GM23338 (cell line): Measurements from ENCODE around the gene KLHL25. TPM values are rescaled to one million over a fixed set of nuclear protein-coding genes. Genes with fewer than 3 reads are reported as not detected.
A peak's percentile ranks its signal among the peaks of the same experiment; 100 is the strongest.

ENCODE experiments used
- ATAC-seq: fragments of 200-7000 bp; cut with Tn5 transposase; 3 replicates; pipeline ENCODE4 v1.9.1; 2020
- DNase-seq: peaks from one replicate; pipeline ENCODE4 v3.0.0-alpha.2; 2015; ENCODE audit warnings: low spot score
- H2AFZ ChIP-seq: fragments of 200-600 bp; sonication (generic); 2 replicates; pipeline ENCODE4 v1.8.0; 2016; ENCODE audit warnings: antibody characterized with exemption, mild to moderate bottlenecking, moderate library complexity
- H3F3A ChIP-seq: fragments of 200-600 bp; sonication (generic); replicated peaks from 2 replicates; pipeline ENCODE4 v1.8.0; 2017; ENCODE audit warnings: antibody characterized with exemption, mixed run types, low read depth
- H3K27ac ChIP-seq: fragments of 200-600 bp; sonication (generic); 2 replicates; pipeline ENCODE4 v1.6.1; 2016; ENCODE audit warnings: low read depth
- H3K27me3 ChIP-seq: fragments of 200-600 bp; sonication (generic); 2 replicates; pipeline ENCODE4 v1.8.0; 2016; ENCODE audit warnings: mild to moderate bottlenecking, mixed run types, moderate library complexity; ENCODE audit not compliant: insufficient read depth
- H3K36me3 ChIP-seq: fragments of 200-600 bp; sonication (generic); 2 replicates; pipeline ENCODE4 v1.8.0; 2016; ENCODE audit warnings: mild to moderate bottlenecking; ENCODE audit not compliant: insufficient read depth
- H3K4me1 ChIP-seq: fragments of 200-600 bp; sonication (generic); 2 replicates; pipeline ENCODE4 v1.8.0; 2016; ENCODE audit warnings: mild to moderate bottlenecking, moderate library complexity; ENCODE audit not compliant: insufficient read depth
- H3K4me2 ChIP-seq: fragments of 200-600 bp; sonication (generic); 2 replicates; pipeline ENCODE4 v1.7.1; 2017; ENCODE audit warnings: mixed run types
- H3K4me3 ChIP-seq: fragments of 200-600 bp; sonication (generic); 2 replicates; pipeline ENCODE4 v1.6.1; 2016; ENCODE audit warnings: mixed run types
- H3K79me2 ChIP-seq: fragments of 200-600 bp; sonication (generic); replicated peaks from 2 replicates; pipeline ENCODE4 v1.8.0; 2017; ENCODE audit warnings: mild to moderate bottlenecking; ENCODE audit not compliant: insufficient read depth
- H3K9me2 ChIP-seq: fragments of 200-600 bp; sonication (generic); 2 replicates; pipeline ENCODE4 v1.8.0; 2017; ENCODE audit not compliant: insufficient read depth
- H4K20me1 ChIP-seq: fragments of 200-600 bp; sonication (generic); replicated peaks from 2 replicates; pipeline ENCODE4 v1.8.0; 2017; ENCODE audit warnings: mild to moderate bottlenecking; ENCODE audit not compliant: insufficient read depth
- H3K27ac Mint-ChIP-seq: 2 replicates; pipeline ENCODE4 v1.8.0; 2020; ENCODE audit warnings: inconsistent platforms, mild to moderate bottlenecking, moderate library complexity, mixed read lengths
- H3K27me3 Mint-ChIP-seq: 3 replicates; pipeline ENCODE4 v1.8.0; 2022; ENCODE audit warnings: low read depth, mild to moderate bottlenecking, moderate library complexity, mixed read lengths, inconsistent platforms; ENCODE audit not compliant: insufficient read depth, poor library complexity
- H3K36me3 Mint-ChIP-seq: 3 replicates; pipeline ENCODE4 v1.8.0; 2021; ENCODE audit warnings: low read depth, mild to moderate bottlenecking, inconsistent platforms, moderate library complexity, mixed read lengths
- H3K4me1 Mint-ChIP-seq: 3 replicates; pipeline ENCODE4 v1.8.0; 2020; ENCODE audit warnings: mild to moderate bottlenecking, inconsistent platforms, mixed read lengths
- H3K4me3 Mint-ChIP-seq: 3 replicates; pipeline ENCODE4 v1.8.0; 2021; ENCODE audit warnings: moderate library complexity, mild to moderate bottlenecking, inconsistent platforms, mixed read lengths
- H3K9me3 Mint-ChIP-seq: 3 replicates; pipeline ENCODE4 v1.8.0; 2020; ENCODE audit warnings: moderate library complexity, mild to moderate bottlenecking, inconsistent platforms, mixed read lengths
- CREB1 ChIP-seq: fragments of 250-450 bp; sonication (Bioruptor Pico); IDR thresholded peaks from 2 replicates; pipeline ENCODE4 v1.5.0; 2020; ENCODE audit warnings: low read depth, mild to moderate bottlenecking, moderate library complexity
- EZH2 ChIP-seq: fragments of 200-600 bp; sonication (generic); IDR thresholded peaks from one replicate; pipeline ENCODE4 v1.8.0; 2017; ENCODE audit warnings: antibody characterized with exemption, mild to moderate bottlenecking, low read depth; ENCODE audit not compliant: unreplicated experiment
- EZH2phosphoT487 ChIP-seq: fragments of 200-600 bp; sonication (generic); IDR thresholded peaks from one replicate; pipeline ENCODE4 v1.8.1; 2018; ENCODE audit warnings: antibody characterized with exemption; ENCODE audit not compliant: unreplicated experiment
- JUNB ChIP-seq: IDR thresholded peaks from one replicate; pipeline ENCODE4 v1.6.1; 2016; ENCODE audit warnings: antibody characterized with exemption; ENCODE audit not compliant: unreplicated experiment
- NANOG ChIP-seq: IDR thresholded peaks from 2 replicates; pipeline ENCODE4 v1.6.1; 2016; ENCODE audit warnings: antibody characterized with exemption, borderline replicate concordance
- POLR2AphosphoS5 ChIP-seq: IDR thresholded peaks from 2 replicates; pipeline ENCODE4 v1.6.1; 2016; ENCODE audit warnings: antibody characterized with exemption, low read depth
- STAT1 ChIP-seq: IDR thresholded peaks from one replicate; pipeline ENCODE4 v1.6.1; 2016; ENCODE audit warnings: antibody characterized with exemption; ENCODE audit not compliant: unreplicated experiment
- ZNF114 ChIP-seq: fragments of 250-450 bp; sonication (Bioruptor Pico); IDR thresholded peaks from 2 replicates; pipeline ENCODE4 v1.5.0; 2020; ENCODE audit warnings: mild to moderate bottlenecking, moderate library complexity
- ZNF331 ChIP-seq: fragments of 250-450 bp; sonication (Bioruptor Pico); IDR thresholded peaks from 2 replicates; pipeline ENCODE4 v1.5.0; 2020; ENCODE audit warnings: low read depth, mild to moderate bottlenecking, moderate library complexity
- polyA plus RNA-seq: library from polyadenylated mRNA; unstranded; fragments of >200 nt; fragmentation: Nextera tagmentation; extraction: Ambion mirVana; gene quantifications from 2 replicates; pipeline ENCODE4 v1.2.1, GENCODE V29; 2016
- total RNA-seq: library from RNA; depleted of rRNA; stranded (reverse); fragments of >200 nt; shearing (Covaris generic); gene quantifications from 2 replicates; pipeline ENCODE4 v1.2.3, GENCODE V29; 2014
- TF ChIP-seq, protein P1 (sequence below): IDR thresholded peaks from 2 replicates; pipeline ENCODE4 v1.6.1; 2016; ENCODE audit warnings: antibody characterized with exemption
- TF ChIP-seq, protein P2 (sequence below), 2 experiments: fragments of 200-600 bp in 1 of 2; sonication (generic) in 1 of 2; conservative IDR thresholded peaks; 2 replicates each; pipeline versions ENCODE4 v1.5.1 to v1.6.1; 2016 to 2017; ENCODE audit warnings: antibody characterized with exemption in 2 of 2, low read depth in 2 of 2, mild to moderate bottlenecking in 2 of 2, moderate library complexity in 1 of 2
- TF ChIP-seq, protein P3 (sequence below): IDR thresholded peaks from one replicate; pipeline ENCODE4 v1.6.1; 2018; ENCODE audit warnings: antibody characterized with exemption; ENCODE audit not compliant: unreplicated experiment
- TF ChIP-seq, protein P4 (sequence below): fragments of 250-450 bp; sonication (Bioruptor Pico); IDR thresholded peaks from 2 replicates; pipeline ENCODE4 v1.5.0; 2020; ENCODE audit warnings: mild to moderate bottlenecking, moderate library complexity

The KLHL25 gene
- total and polyA plus RNA-seq, 2 experiments from 2014 or later = 5.2 to 28.5 TPM

DNA sequence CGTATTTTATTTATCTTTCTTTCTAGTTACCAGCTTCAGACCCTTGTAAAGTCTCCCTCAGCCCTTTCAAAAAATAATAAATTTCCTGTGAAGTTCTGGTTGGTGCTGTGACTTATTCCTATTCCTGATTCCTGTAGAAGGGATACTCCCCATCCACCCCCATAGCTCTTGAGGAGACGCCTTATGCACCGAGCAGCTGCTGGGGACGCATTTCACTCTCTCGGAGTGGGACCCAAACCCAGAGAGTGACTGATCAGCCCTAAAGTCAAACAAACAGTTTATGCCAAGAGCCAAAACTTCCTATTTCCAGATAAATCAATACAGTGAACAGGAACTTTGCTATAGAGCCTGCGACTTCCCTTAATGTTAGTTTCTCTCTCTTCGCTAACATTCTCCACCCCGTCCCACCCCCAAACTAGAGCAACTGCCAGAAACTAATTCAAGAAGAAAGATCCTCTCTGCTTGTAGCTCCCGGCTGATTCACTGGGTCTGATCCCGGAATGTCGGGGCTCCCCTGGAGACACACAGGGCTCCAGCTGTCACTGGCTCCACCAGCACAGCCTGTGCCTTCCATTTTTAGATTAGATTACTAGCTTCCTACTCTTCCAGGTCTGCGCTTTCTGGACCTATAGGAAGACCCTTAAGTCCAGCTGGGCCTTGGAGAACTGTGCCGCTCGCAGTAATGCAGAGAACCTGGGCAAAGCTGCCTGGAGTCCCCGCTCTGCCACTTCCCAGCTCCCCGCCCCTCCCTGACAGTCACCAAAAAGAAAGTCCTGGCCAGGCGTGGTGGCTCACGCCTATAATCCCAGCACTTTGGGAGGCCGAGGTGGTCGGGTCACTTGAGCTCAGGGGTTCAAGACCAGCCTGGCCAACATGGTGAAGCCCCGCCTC is 45.2 kb downstream of the KLHL25 start:
- Histone ChIP-seq H3K36me3 (0 out of 2 replicates have a peak, but pooled peaks cover 9% of the 10 kb centered on the region), H3K4me1 (peaks cover 61% of the 10 kb centered on the region), H3K4me2 (peak overlapping the region; percentile 48), H3K27ac (0 out of 2 replicates have a peak overlapping the region, but pooled peaks have one; percentile 45), H3K79me2 (no peaks in the 10 kb centered on the region; the same call in 1 of the 2 replicates), H3K27me3 (no peaks in the 10 kb centered on the region), H4K20me1 (peaks cover 3% of the 10 kb centered on the region), H3F3A (peaks cover 18% of the 10 kb centered on the region), H3K9me2 (no peaks in the 10 kb centered on the region), H3K4me3 (no peak overlapping the region), H2AFZ (no peak overlapping the region)
- no peaks in the 10 kb centered on the region for H3K9me3 Mint-ChIP-seq
- H3K36me3 Mint-ChIP-seq = peaks cover 39% of the 10 kb centered on the region
- TF ChIP-seq STAT1 (no peak), EZH2phosphoT487 (no peak), NANOG (no peak), CREB1 (no peak), ZNF331 (CRISPR knock-in tag) (no peak), EZH2 (no peak), POLR2AphosphoS5 (no peak), ZNF114 (CRISPR knock-in tag) (no peak), JUNB (no peak)
- TF ChIP-seq, protein P1, sequence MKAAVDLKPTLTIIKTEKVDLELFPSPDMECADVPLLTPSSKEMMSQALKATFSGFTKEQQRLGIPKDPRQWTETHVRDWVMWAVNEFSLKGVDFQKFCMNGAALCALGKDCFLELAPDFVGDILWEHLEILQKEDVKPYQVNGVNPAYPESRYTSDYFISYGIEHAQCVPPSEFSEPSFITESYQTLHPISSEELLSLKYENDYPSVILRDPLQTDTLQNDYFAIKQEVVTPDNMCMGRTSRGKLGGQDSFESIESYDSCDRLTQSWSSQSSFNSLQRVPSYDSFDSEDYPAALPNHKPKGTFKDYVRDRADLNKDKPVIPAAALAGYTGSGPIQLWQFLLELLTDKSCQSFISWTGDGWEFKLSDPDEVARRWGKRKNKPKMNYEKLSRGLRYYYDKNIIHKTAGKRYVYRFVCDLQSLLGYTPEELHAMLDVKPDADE = no peak
- TF ChIP-seq, protein P2, sequence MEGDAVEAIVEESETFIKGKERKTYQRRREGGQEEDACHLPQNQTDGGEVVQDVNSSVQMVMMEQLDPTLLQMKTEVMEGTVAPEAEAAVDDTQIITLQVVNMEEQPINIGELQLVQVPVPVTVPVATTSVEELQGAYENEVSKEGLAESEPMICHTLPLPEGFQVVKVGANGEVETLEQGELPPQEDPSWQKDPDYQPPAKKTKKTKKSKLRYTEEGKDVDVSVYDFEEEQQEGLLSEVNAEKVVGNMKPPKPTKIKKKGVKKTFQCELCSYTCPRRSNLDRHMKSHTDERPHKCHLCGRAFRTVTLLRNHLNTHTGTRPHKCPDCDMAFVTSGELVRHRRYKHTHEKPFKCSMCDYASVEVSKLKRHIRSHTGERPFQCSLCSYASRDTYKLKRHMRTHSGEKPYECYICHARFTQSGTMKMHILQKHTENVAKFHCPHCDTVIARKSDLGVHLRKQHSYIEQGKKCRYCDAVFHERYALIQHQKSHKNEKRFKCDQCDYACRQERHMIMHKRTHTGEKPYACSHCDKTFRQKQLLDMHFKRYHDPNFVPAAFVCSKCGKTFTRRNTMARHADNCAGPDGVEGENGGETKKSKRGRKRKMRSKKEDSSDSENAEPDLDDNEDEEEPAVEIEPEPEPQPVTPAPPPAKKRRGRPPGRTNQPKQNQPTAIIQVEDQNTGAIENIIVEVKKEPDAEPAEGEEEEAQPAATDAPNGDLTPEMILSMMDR (conservative IDR thresholded peaks at IDR 0.05; ENCODE audit: low read depth in 2 of 2) = no peak
- TF ChIP-seq, protein P3, sequence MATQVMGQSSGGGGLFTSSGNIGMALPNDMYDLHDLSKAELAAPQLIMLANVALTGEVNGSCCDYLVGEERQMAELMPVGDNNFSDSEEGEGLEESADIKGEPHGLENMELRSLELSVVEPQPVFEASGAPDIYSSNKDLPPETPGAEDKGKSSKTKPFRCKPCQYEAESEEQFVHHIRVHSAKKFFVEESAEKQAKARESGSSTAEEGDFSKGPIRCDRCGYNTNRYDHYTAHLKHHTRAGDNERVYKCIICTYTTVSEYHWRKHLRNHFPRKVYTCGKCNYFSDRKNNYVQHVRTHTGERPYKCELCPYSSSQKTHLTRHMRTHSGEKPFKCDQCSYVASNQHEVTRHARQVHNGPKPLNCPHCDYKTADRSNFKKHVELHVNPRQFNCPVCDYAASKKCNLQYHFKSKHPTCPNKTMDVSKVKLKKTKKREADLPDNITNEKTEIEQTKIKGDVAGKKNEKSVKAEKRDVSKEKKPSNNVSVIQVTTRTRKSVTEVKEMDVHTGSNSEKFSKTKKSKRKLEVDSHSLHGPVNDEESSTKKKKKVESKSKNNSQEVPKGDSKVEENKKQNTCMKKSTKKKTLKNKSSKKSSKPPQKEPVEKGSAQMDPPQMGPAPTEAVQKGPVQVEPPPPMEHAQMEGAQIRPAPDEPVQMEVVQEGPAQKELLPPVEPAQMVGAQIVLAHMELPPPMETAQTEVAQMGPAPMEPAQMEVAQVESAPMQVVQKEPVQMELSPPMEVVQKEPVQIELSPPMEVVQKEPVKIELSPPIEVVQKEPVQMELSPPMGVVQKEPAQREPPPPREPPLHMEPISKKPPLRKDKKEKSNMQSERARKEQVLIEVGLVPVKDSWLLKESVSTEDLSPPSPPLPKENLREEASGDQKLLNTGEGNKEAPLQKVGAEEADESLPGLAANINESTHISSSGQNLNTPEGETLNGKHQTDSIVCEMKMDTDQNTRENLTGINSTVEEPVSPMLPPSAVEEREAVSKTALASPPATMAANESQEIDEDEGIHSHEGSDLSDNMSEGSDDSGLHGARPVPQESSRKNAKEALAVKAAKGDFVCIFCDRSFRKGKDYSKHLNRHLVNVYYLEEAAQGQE = no peak
- TF ChIP-seq, protein P4, sequence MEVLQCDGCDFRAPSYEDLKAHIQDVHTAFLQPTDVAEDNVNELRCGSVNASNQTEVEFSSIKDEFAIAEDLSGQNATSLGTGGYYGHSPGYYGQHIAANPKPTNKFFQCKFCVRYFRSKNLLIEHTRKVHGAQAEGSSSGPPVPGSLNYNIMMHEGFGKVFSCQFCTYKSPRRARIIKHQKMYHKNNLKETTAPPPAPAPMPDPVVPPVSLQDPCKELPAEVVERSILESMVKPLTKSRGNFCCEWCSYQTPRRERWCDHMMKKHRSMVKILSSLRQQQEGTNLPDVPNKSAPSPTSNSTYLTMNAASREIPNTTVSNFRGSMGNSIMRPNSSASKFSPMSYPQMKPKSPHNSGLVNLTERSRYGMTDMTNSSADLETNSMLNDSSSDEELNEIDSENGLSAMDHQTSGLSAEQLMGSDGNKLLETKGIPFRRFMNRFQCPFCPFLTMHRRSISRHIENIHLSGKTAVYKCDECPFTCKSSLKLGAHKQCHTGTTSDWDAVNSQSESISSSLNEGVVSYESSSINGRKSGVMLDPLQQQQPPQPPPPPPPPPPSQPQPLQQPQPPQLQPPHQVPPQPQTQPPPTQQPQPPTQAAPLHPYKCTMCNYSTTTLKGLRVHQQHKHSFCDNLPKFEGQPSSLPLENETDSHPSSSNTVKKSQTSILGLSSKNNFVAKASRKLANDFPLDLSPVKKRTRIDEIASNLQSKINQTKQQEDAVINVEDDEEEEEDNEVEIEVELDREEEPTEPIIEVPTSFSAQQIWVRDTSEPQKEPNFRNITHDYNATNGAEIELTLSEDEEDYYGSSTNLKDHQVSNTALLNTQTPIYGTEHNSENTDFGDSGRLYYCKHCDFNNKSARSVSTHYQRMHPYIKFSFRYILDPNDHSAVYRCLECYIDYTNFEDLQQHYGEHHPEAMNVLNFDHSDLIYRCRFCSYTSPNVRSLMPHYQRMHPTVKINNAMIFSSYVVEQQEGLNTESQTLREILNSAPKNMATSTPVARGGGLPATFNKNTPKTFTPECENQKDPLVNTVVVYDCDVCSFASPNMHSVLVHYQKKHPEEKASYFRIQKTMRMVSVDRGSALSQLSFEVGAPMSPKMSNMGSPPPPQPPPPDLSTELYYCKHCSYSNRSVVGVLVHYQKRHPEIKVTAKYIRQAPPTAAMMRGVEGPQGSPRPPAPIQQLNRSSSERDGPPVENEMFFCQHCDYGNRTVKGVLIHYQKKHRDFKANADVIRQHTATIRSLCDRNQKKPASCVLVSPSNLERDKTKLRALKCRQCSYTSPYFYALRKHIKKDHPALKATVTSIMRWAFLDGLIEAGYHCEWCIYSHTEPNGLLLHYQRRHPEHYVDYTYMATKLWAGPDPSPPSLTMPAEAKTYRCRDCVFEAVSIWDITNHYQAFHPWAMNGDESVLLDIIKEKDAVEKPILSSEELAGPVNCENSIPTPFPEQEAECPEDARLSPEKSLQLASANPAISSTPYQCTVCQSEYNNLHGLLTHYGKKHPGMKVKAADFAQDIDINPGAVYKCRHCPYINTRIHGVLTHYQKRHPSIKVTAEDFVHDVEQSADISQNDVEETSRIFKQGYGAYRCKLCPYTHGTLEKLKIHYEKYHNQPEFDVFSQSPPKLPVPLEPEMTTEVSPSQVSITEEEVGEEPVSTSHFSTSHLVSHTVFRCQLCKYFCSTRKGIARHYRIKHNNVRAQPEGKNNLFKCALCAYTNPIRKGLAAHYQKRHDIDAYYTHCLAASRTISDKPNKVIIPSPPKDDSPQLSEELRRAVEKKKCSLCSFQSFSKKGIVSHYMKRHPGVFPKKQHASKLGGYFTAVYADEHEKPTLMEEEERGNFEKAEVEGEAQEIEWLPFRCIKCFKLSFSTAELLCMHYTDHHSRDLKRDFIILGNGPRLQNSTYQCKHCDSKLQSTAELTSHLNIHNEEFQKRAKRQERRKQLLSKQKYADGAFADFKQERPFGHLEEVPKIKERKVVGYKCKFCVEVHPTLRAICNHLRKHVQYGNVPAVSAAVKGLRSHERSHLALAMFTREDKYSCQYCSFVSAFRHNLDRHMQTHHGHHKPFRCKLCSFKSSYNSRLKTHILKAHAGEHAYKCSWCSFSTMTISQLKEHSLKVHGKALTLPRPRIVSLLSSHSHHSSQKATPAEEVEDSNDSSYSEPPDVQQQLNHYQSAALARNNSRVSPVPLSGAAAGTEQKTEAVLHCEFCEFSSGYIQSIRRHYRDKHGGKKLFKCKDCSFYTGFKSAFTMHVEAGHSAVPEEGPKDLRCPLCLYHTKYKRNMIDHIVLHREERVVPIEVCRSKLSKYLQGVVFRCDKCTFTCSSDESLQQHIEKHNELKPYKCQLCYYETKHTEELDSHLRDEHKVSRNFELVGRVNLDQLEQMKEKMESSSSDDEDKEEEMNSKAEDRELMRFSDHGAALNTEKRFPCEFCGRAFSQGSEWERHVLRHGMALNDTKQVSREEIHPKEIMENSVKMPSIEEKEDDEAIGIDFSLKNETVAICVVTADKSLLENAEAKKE (CRISPR knock-in tag) = no peak
- peaks cover 34% of the 10 kb centered on the region for H3K27me3 Mint-ChIP-seq
- H3K27ac Mint-ChIP-seq = peak overlapping the region; percentile 6; the same call in 1 of the 2 replicates
- no peak for DNase-seq
- ATAC-seq = no peak
- H3K4me3 Mint-ChIP-seq = peak overlapping the region; percentile 3; the same call in 1 of the 3 replicates
- peaks cover 65% of the 10 kb centered on the region for H3K4me1 Mint-ChIP-seq
